Measurements from ENCODE around the gene CCDC91.

CCDC91 gene

GRCh38 chr12:28290262-28290661, 100.0 kb downstream of the CCDC91 start:
- ATAC-seq = no peak
- TF ChIP-seq TCF4 (CRISPR knock-in tag; IDR thresholded peaks at IDR 0.05; ENCODE audit: borderline replicate concordance) = no peak
- TF ChIP-seq ISL1 (CRISPR knock-in tag; IDR thresholded peaks at IDR 0.05) = no peak
- no peak for TF ChIP-seq ARNTL (CRISPR knock-in tag; IDR thresholded peaks at IDR 0.05; ENCODE audit: borderline replicate concordance, low read depth)
- TF ChIP-seq ZFP30 (CRISPR knock-in tag; IDR thresholded peaks at IDR 0.05) = no peak
- TF ChIP-seq ZNF8 (CRISPR knock-in tag; IDR thresholded peaks at IDR 0.05) = no peak
- TF ChIP-seq ZFP3 (CRISPR knock-in tag; IDR thresholded peaks at IDR 0.05) = no peak
- no peak for TF ChIP-seq TSHZ2 (CRISPR knock-in tag; IDR thresholded peaks at IDR 0.05)
- TF ChIP-seq ZNF70 (CRISPR knock-in tag; IDR thresholded peaks at IDR 0.05) = no peak
- TF ChIP-seq, protein P1, sequence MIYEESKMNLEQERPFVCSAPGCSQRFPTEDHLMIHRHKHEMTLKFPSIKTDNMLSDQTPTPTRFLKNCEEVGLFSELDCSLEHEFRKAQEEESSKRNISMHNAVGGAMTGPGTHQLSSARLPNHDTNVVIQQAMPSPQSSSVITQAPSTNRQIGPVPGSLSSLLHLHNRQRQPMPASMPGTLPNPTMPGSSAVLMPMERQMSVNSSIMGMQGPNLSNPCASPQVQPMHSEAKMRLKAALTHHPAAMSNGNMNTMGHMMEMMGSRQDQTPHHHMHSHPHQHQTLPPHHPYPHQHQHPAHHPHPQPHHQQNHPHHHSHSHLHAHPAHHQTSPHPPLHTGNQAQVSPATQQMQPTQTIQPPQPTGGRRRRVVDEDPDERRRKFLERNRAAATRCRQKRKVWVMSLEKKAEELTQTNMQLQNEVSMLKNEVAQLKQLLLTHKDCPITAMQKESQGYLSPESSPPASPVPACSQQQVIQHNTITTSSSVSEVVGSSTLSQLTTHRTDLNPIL (CRISPR knock-in tag; IDR thresholded peaks at IDR 0.05; ENCODE audit: low read depth) = no peak
- no peak for TF ChIP-seq RARB (CRISPR knock-in tag; IDR thresholded peaks at IDR 0.05)
- TF ChIP-seq, protein P2, sequence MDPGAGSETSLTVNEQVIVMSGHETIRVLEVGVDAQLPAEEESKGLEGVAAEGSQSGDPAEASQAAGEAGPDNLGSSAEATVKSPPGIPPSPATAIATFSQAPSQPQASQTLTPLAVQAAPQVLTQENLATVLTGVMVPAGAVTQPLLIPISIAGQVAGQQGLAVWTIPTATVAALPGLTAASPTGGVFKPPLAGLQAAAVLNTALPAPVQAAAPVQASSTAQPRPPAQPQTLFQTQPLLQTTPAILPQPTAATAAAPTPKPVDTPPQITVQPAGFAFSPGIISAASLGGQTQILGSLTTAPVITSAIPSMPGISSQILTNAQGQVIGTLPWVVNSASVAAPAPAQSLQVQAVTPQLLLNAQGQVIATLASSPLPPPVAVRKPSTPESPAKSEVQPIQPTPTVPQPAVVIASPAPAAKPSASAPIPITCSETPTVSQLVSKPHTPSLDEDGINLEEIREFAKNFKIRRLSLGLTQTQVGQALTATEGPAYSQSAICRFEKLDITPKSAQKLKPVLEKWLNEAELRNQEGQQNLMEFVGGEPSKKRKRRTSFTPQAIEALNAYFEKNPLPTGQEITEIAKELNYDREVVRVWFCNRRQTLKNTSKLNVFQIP (CRISPR knock-in tag; IDR thresholded peaks at IDR 0.05; ENCODE audit: borderline replicate concordance, low read depth) = no peak

- TF ChIP-seq RARB (CRISPR knock-in tag; IDR thresholded peaks at IDR 0.05) = no peak
- no peak for TF ChIP-seq GLIS3 (CRISPR knock-in tag; IDR thresholded peaks at IDR 0.05)
- ATAC-seq = no peak
These were observed 102.4 kb downstream of the CCDC91 start for GRCh38 chr12:28292699-28293098.

GRCh38 chr12:28294300-28294699, 104.0 kb downstream of the CCDC91 start:
- TF ChIP-seq ZFP3 (CRISPR knock-in tag; IDR thresholded peaks at IDR 0.05) = no peak
- TF ChIP-seq ESRRG (CRISPR knock-in tag; IDR thresholded peaks at IDR 0.05) = no peak
- no peak for TF ChIP-seq ARNTL (CRISPR knock-in tag; IDR thresholded peaks at IDR 0.05; ENCODE audit: borderline replicate concordance, low read depth)
- no peak for TF ChIP-seq TOX (CRISPR knock-in tag; IDR thresholded peaks at IDR 0.05; ENCODE audit: borderline replicate concordance)
- TF ChIP-seq ZFP30 (CRISPR knock-in tag; IDR thresholded peaks at IDR 0.05) = no peak
- no peak for ATAC-seq

DNA sequence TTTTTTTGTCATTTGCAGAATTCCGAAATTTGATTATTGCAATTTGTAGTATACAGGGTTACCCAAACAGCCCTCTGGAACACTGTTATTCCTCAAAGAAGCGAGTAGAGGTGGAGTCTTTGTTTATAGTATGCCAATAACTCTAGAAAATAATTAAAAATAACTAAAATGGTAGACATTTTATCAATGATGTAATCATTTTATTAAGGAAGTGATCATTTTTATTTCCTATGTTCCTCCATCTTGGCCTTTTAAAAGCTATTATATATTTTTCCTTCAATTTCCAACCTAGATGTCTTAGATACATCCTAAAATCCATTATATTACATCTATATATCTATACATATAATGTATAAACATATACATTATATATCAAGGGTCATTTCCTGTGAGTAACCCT, 106.0 kb downstream of the CCDC91 start:
- no peak for ATAC-seq
- no peak for TF ChIP-seq BACH2 (CRISPR knock-in tag; IDR thresholded peaks at IDR 0.05; ENCODE audit: borderline replicate concordance)
- no peak for TF ChIP-seq CSRNP3 (CRISPR knock-in tag; IDR thresholded peaks at IDR 0.05)
- TF ChIP-seq RARB (CRISPR knock-in tag; IDR thresholded peaks at IDR 0.05) = no peak
- no peak for TF ChIP-seq ZNF565 (CRISPR knock-in tag; conservative IDR thresholded peaks at IDR 0.05; ENCODE audit: low read depth)
- no peak for TF ChIP-seq ZNF70 (CRISPR knock-in tag; IDR thresholded peaks at IDR 0.05)
- TF ChIP-seq, protein P1 (CRISPR knock-in tag; IDR thresholded peaks at IDR 0.05; ENCODE audit: low read depth) = no peak
- no peak for TF ChIP-seq CSDC2 (CRISPR knock-in tag; IDR thresholded peaks at IDR 0.05)
- TF ChIP-seq ZFP3 (CRISPR knock-in tag; IDR thresholded peaks at IDR 0.05) = no peak
- no peak for TF ChIP-seq ZNF8 (CRISPR knock-in tag; IDR thresholded peaks at IDR 0.05)
- TF ChIP-seq TCF4 (CRISPR knock-in tag; IDR thresholded peaks at IDR 0.05; ENCODE audit: borderline replicate concordance) = no peak
- TF ChIP-seq ZC3H10 (CRISPR knock-in tag; IDR thresholded peaks at IDR 0.05) = no peak

Measured in SK-N-SH treated with all-trans-retinoic acid at 6 μM for 48 hours (cell line).